GM12872 (cell line): Measurements from ENCODE around the gene NAV2.

ENCODE experiments used
- CTCF ChIP-seq: IDR thresholded peaks from 3 replicates; pipeline ENCODE4 v1.5.1; 2011; ENCODE audit warnings: low read depth, mild to moderate bottlenecking, low read length, moderate library complexity; ENCODE audit not compliant: insufficient read depth

The NAV2 gene

GRCh38 chr11:19827399-19828135, 114.9 kb downstream of the NAV2 start:
- no peak for TF ChIP-seq CTCF

- TF ChIP-seq CTCF: no peak
These were observed 115.9 kb downstream of the NAV2 start for GRCh38 chr11:19828382-19829108.

GRCh38 chr11:19829109-19829837, 116.6 kb downstream of the NAV2 start:
- no peak for TF ChIP-seq CTCF

GRCh38 chr11:19832086-19832750, 119.6 kb downstream of the NAV2 start:
- no peak for TF ChIP-seq CTCF

GRCh38 chr11:19832901-19833300, 120.3 kb downstream of the NAV2 start:
- TF ChIP-seq CTCF: no peak

- TF ChIP-seq CTCF: no peak
These were observed 122.1 kb downstream of the NAV2 start for GRCh38 chr11:19834771-19835170.

- no peak for TF ChIP-seq CTCF
These were observed 124.0 kb downstream of the NAV2 start for GRCh38 chr11:19836666-19837065.
